SK-N-SH treated with all-trans-retinoic acid at 6 μM for 48 hours (cell line): ENCODE measurements around the gene FAAP100.
"Not testable (repeated sequence)": the region's sequence is repeated elsewhere in the genome, so short reads cannot be mapped to it uniquely, and the experiment has no call there.

Experiments
- ATAC-seq: fragments of 200-7000 bp; cut with Tn5 transposase; 3 replicates; pipeline ENCODE4 v1.9.1; 2020; ENCODE audit warnings: mild to moderate bottlenecking, moderate library complexity
- ARNTL ChIP-seq: fragments of 450-650 bp; formaldehyde crosslinking; IDR thresholded peaks from 2 replicates; pipeline ENCODE4 v1.5.0; 2020; ENCODE audit warnings: low read depth, mild to moderate bottlenecking, moderate library complexity, borderline replicate concordance
- BACH2 ChIP-seq: fragments of 250-450 bp; sonication (Bioruptor Pico); IDR thresholded peaks from 2 replicates; pipeline ENCODE4 v1.9.0; 2021; ENCODE audit warnings: mild to moderate bottlenecking, borderline replicate concordance
- ESRRG ChIP-seq: fragments of 250-450 bp; sonication (Bioruptor Pico); IDR thresholded peaks from 2 replicates; pipeline ENCODE4 v1.6.1; 2021; ENCODE audit warnings: mild to moderate bottlenecking
- ISL1 ChIP-seq: fragments of 250-450 bp; sonication (Bioruptor Pico); IDR thresholded peaks from 2 replicates; pipeline ENCODE4 v2.1.2; 2022; ENCODE audit warnings: mild to moderate bottlenecking, moderate library complexity
- PPARA ChIP-seq: fragments of 250-450 bp; sonication (Bioruptor Pico); IDR thresholded peaks from 2 replicates; pipeline ENCODE4 v1.5.0; 2020; ENCODE audit warnings: mild to moderate bottlenecking, borderline replicate concordance
- RARB ChIP-seq: fragments of 250-450 bp; sonication (Bioruptor Pico); IDR thresholded peaks from 2 replicates; pipeline ENCODE4 v1.8.0; 2021; ENCODE audit warnings: mild to moderate bottlenecking, moderate library complexity
- SNAI2 ChIP-seq: fragments of 250-450 bp; sonication (Bioruptor Pico); IDR thresholded peaks from 2 replicates; pipeline ENCODE4 v1.5.0; 2020; ENCODE audit warnings: mild to moderate bottlenecking, moderate library complexity
- TCF4 ChIP-seq: fragments of 250-450 bp; sonication (Bioruptor Pico); IDR thresholded peaks from 2 replicates; pipeline ENCODE4 v1.8.0; 2021; ENCODE audit warnings: mild to moderate bottlenecking, moderate library complexity, borderline replicate concordance
- ZFP3 ChIP-seq: fragments of 250-450 bp; sonication (Bioruptor Pico); IDR thresholded peaks from 2 replicates; pipeline ENCODE4 v1.5.0; 2020; ENCODE audit warnings: mild to moderate bottlenecking, moderate library complexity
- ZFP30 ChIP-seq: fragments of 450-650 bp; formaldehyde crosslinking; IDR thresholded peaks from 2 replicates; pipeline ENCODE4 v1.5.0; 2022; ENCODE audit warnings: mild to moderate bottlenecking, moderate library complexity
- ZNF565 ChIP-seq: fragments of 450-650 bp; formaldehyde crosslinking; conservative IDR thresholded peaks from 2 replicates; pipeline ENCODE4 v1.5.0; 2020; ENCODE audit warnings: low read depth, mild to moderate bottlenecking, moderate library complexity
- ZNF8 ChIP-seq: fragments of 450-650 bp; formaldehyde crosslinking; IDR thresholded peaks from 2 replicates; pipeline ENCODE4 v1.5.0; 2020; ENCODE audit warnings: mild to moderate bottlenecking, moderate library complexity
- TF ChIP-seq, protein P1 (sequence below): fragments of 250-450 bp; sonication (Bioruptor Pico); IDR thresholded peaks from 2 replicates; pipeline ENCODE4 v1.5.0; 2020; ENCODE audit warnings: mild to moderate bottlenecking, moderate library complexity
- TF ChIP-seq, protein P2 (sequence below): fragments of 250-450 bp; sonication (Bioruptor Pico); IDR thresholded peaks from 2 replicates; pipeline ENCODE4 v1.8.0; 2020; ENCODE audit warnings: mild to moderate bottlenecking, moderate library complexity, borderline replicate concordance
- TF ChIP-seq, protein P3 (sequence below): fragments of 250-450 bp; sonication (Bioruptor Pico); IDR thresholded peaks from 2 replicates; pipeline ENCODE4 v1.5.1; 2020; ENCODE audit warnings: low read depth, mild to moderate bottlenecking, moderate library complexity
- TF ChIP-seq, protein P4 (sequence below): fragments of 250-450 bp; sonication (Bioruptor Pico); IDR thresholded peaks from 2 replicates; pipeline ENCODE4 v1.5.1; 2021; ENCODE audit warnings: mild to moderate bottlenecking, moderate library complexity

Gene FAAP100

DNA sequence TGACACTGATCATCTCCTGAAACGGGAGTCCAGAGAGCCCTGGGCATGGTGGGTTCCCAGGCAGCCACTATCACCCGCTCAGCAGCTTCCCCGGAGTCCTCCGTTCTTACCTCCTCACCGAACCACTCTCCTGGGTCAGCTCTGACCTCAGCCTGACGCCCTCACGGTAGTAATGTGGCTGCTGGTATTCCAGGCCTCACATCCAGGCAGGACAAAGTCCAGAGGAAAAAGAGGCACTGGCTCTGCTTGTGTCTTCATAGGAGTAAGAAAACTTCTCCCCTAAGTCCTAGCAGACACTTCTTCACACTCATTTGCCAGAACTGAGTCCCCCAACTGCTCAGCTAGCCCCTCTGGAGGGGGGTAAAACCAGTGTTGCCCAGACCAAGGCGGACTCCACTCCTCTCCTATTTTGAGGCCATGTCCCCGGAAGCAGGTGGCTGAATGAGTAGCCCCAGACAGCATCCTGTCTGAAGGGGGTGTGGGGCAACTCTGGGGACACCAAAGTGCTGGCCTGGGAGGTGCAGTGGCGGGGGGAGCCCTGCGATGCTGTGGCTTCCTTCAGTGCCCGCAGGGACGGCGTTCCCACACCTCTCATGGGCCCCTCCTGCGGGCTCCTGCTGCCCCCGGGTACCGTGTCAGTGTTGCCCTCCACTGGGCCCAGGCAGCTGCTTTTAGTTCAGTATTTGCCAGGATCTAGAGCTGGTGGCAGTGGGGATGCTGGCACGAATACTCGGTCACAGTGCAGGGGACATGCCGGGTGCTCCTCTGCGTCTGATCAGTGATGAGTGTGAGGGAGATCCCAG lies 18.6 kb downstream of the FAAP100 start:
- peak; percentile 2 for ATAC-seq
- TF ChIP-seq, protein P1, sequence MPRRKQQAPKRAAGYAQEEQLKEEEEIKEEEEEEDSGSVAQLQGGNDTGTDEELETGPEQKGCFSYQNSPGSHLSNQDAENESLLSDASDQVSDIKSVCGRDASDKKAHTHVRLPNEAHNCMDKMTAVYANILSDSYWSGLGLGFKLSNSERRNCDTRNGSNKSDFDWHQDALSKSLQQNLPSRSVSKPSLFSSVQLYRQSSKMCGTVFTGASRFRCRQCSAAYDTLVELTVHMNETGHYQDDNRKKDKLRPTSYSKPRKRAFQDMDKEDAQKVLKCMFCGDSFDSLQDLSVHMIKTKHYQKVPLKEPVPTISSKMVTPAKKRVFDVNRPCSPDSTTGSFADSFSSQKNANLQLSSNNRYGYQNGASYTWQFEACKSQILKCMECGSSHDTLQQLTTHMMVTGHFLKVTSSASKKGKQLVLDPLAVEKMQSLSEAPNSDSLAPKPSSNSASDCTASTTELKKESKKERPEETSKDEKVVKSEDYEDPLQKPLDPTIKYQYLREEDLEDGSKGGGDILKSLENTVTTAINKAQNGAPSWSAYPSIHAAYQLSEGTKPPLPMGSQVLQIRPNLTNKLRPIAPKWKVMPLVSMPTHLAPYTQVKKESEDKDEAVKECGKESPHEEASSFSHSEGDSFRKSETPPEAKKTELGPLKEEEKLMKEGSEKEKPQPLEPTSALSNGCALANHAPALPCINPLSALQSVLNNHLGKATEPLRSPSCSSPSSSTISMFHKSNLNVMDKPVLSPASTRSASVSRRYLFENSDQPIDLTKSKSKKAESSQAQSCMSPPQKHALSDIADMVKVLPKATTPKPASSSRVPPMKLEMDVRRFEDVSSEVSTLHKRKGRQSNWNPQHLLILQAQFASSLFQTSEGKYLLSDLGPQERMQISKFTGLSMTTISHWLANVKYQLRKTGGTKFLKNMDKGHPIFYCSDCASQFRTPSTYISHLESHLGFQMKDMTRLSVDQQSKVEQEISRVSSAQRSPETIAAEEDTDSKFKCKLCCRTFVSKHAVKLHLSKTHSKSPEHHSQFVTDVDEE (CRISPR knock-in tag): no peak
- TF ChIP-seq, protein P2, sequence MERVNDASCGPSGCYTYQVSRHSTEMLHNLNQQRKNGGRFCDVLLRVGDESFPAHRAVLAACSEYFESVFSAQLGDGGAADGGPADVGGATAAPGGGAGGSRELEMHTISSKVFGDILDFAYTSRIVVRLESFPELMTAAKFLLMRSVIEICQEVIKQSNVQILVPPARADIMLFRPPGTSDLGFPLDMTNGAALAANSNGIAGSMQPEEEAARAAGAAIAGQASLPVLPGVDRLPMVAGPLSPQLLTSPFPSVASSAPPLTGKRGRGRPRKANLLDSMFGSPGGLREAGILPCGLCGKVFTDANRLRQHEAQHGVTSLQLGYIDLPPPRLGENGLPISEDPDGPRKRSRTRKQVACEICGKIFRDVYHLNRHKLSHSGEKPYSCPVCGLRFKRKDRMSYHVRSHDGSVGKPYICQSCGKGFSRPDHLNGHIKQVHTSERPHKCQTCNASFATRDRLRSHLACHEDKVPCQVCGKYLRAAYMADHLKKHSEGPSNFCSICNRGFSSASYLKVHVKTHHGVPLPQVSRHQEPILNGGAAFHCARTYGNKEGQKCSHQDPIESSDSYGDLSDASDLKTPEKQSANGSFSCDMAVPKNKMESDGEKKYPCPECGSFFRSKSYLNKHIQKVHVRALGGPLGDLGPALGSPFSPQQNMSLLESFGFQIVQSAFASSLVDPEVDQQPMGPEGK (CRISPR knock-in tag): no peak
- TF ChIP-seq TCF4 (CRISPR knock-in tag): no peak
- TF ChIP-seq, protein P3, sequence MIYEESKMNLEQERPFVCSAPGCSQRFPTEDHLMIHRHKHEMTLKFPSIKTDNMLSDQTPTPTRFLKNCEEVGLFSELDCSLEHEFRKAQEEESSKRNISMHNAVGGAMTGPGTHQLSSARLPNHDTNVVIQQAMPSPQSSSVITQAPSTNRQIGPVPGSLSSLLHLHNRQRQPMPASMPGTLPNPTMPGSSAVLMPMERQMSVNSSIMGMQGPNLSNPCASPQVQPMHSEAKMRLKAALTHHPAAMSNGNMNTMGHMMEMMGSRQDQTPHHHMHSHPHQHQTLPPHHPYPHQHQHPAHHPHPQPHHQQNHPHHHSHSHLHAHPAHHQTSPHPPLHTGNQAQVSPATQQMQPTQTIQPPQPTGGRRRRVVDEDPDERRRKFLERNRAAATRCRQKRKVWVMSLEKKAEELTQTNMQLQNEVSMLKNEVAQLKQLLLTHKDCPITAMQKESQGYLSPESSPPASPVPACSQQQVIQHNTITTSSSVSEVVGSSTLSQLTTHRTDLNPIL (CRISPR knock-in tag): no peak
- TF ChIP-seq, protein P4, sequence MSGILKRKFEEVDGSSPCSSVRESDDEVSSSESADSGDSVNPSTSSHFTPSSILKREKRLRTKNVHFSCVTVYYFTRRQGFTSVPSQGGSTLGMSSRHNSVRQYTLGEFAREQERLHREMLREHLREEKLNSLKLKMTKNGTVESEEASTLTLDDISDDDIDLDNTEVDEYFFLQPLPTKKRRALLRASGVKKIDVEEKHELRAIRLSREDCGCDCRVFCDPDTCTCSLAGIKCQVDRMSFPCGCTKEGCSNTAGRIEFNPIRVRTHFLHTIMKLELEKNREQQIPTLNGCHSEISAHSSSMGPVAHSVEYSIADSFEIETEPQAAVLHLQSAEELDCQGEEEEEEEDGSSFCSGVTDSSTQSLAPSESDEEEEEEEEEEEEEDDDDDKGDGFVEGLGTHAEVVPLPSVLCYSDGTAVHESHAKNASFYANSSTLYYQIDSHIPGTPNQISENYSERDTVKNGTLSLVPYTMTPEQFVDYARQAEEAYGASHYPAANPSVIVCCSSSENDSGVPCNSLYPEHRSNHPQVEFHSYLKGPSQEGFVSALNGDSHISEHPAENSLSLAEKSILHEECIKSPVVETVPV (CRISPR knock-in tag): no peak
- no peak for TF ChIP-seq ZNF565 (CRISPR knock-in tag)
- TF ChIP-seq SNAI2 (CRISPR knock-in tag): no peak
- no peak for TF ChIP-seq ARNTL
- TF ChIP-seq ISL1: no peak
- no peak for TF ChIP-seq ZFP3 (CRISPR knock-in tag)

DNA sequence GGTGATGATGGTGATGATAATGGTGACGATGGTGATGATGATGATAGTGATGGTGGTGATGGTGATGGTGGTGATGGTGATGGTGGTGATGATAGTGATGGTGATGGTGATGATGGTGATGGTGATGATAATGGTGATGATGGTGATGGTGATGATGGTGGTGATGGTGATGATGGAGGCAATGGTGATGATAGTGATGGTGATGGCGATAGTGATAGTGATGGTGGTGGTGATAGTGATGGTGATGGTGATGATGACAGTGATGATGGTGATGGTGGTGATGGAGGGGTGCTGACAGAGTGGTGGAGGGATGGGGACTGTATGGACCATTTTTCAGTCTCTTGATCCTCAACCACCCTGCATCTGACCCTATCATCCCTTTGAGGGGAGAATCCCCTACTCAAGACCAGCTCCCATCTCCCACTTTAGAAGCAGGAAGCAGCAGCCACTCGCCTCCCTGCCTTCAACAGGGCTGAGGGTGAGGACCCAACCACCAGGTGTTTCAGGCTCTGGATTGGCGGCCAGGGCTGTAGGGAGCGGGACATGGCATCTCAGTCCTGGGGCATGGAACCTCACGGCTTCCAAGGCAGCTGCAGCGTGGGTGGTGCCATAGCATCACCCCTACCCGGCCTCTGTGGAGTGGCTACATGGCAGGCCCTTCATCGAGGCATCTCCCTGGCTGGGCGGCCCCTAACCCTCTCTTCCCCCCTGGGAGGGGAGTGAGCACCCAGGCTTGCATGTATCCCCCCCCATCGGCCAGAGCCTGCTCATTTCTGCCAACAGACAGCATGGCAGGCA lies 19.5 kb downstream of the FAAP100 start:
- TF ChIP-seq BACH2 (no peak), PPARA (no peak)
- TF ChIP-seq, protein P4 (CRISPR knock-in tag): no peak
- ATAC-seq: no peak

DNA sequence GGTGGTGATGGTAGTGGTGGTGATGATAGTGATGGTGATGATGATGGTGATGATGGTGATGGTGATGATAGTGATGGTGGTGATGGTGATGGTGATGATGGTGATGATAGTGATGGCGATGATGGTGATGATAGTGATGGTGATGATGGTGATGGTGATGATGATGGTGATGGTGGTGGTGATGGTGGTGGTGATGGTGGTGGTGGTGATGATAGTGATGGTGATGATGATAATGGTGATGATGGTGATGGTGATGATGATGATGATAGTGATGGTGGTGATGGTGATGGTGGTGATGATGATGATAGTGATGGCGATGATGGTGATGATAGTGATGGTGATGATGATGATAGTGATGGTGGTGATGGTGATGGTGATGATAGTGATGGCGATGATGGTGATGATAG lies 20.2 kb downstream of the FAAP100 start:
- not testable (repeated sequence) for ATAC-seq

DNA sequence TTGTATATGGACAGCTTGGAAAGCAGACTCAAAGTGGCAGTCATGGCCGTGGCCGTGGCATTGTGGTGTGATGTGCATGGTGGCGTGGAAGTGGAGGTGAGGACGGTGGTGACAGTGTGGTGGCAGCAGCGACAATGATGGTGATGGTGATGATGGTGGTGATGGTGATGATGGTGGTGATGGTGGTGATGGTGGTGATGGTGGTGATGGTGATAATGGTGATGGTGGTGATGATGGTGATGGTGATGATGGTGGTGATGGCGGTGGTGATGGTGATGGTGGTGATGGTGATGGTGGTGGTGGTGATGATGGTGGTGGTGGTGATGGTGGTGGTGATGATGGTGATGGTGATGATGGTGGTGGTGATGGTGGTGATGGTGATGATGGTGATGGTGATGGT lies 21.1 kb downstream of the FAAP100 start:
- ATAC-seq: not testable (repeated sequence)

DNA sequence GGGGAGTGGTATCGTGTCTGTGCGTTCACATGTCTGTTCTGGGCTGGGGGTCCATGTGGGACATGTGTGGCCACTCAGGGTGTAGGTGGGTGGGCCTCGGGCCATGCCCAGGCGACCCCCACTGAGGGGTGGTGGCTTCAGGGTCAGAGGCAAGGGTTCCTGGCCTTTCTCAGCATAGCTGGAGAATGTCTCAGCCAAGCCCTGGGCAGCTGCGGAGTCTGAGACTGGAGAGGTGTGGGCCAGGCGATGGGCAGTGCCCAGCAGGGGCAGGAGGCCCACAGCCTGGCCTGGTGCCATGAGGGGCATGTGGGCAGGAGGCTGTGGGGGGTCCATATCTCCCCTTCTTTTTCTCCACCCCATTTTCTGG lies 22.7 kb downstream of the FAAP100 start:
- no peak for ATAC-seq
- TF ChIP-seq ZNF8 (CRISPR knock-in tag) (no peak), ISL1 (no peak), ESRRG (CRISPR knock-in tag) (no peak), ZFP30 (CRISPR knock-in tag) (no peak), ARNTL (no peak), BACH2 (no peak), TCF4 (CRISPR knock-in tag) (no peak), SNAI2 (CRISPR knock-in tag) (no peak), PPARA (no peak), RARB (no peak)
- TF ChIP-seq, protein P2 (CRISPR knock-in tag): no peak
- TF ChIP-seq, protein P4 (CRISPR knock-in tag): no peak
- TF ChIP-seq, protein P3 (CRISPR knock-in tag): no peak
